ENCODE data around the gene CBL.
"Not testable (repeated sequence)": the region's sequence is repeated elsewhere in the genome, so short reads cannot be mapped to it uniquely, and the experiment has no call there.

Gene CBL

GRCh38 chr11:119209186-119209585 lies 3.0 kb downstream of the CBL start:
- Mint-ChIP-seq H3K9me3 (no peaks in the 10 kb centered on the region), H3K27me3 (no peaks in the 10 kb centered on the region), H3K27ac (no peak overlapping the region), H3K4me3 (no peak overlapping the region), H3K36me3 (peaks cover 2 to 4% of the 10 kb centered on the region in 2 donors), H3K4me1 (peaks cover 16 to 24% of the 10 kb centered on the region in 2 donors)
- DNase-seq (no peak), ATAC-seq (replicated peaks) (no peak)

GRCh38 chr11:119210050-119210449 lies 3.9 kb downstream of the CBL start:
- Mint-ChIP-seq H3K27ac (no peak overlapping the region), H3K4me3 (no peak overlapping the region), H3K27me3 (no peaks in the 10 kb centered on the region), H3K9me3 (no peaks in the 10 kb centered on the region), H3K36me3 (peaks cover 2 to 4% of the 10 kb centered on the region in 2 donors), H3K4me1 (peaks cover 14 to 23% of the 10 kb centered on the region in 2 donors)
- DNase-seq: no peak
- ATAC-seq (replicated peaks): no peak

- Mint-ChIP-seq H3K4me3 (no peak overlapping the region), H3K27ac (no peak overlapping the region), H3K27me3 (no peaks in the 10 kb centered on the region), H3K9me3 (no peaks in the 10 kb centered on the region), H3K36me3 (peaks cover 0 to 8% of the 10 kb centered on the region in 2 donors), H3K4me1 (peaks cover 6 to 32% of the 10 kb centered on the region in 2 donors)
- ATAC-seq (replicated peaks) (peak; percentile 31 to 74), DNase-seq (no peak)
Observed at GRCh38 chr11:119218141-119218878, 12.2 kb downstream of the CBL start.

- Mint-ChIP-seq H3K9me3 (no peaks in the 10 kb centered on the region), H3K36me3 (peaks cover 5 to 6% of the 10 kb centered on the region in 2 donors), H3K27ac (no peak overlapping the region), H3K4me1 (peaks cover 18 to 40% of the 10 kb centered on the region in 2 donors), H3K27me3 (no peaks in the 10 kb centered on the region), H3K4me3 (no peak overlapping the region)
- DNase-seq (no peak), ATAC-seq (replicated peaks) (no peak)
Observed at GRCh38 chr11:119222308-119222707, 16.2 kb downstream of the CBL start.

GRCh38 chr11:119222891-119223290 lies 16.8 kb downstream of the CBL start:
- Mint-ChIP-seq H3K4me3 (no peak overlapping the region), H3K27ac (no peak overlapping the region), H3K27me3 (no peaks in the 10 kb centered on the region), H3K36me3 (peaks cover 5 to 6% of the 10 kb centered on the region in 2 donors), H3K9me3 (no peaks in the 10 kb centered on the region), H3K4me1 (peaks cover 20 to 40% of the 10 kb centered on the region in 2 donors)
- no peak for DNase-seq
- no peak for ATAC-seq (replicated peaks)

GRCh38 chr11:119223856-119224255 lies 17.7 kb downstream of the CBL start:
- no peak overlapping the region for H3K4me3 Mint-ChIP-seq
- DNase-seq (no peak), ATAC-seq (replicated peaks) (no peak)
- H3K27me3 Mint-ChIP-seq: no peaks in the 10 kb centered on the region
- H3K27ac Mint-ChIP-seq: no peak overlapping the region
- H3K36me3 Mint-ChIP-seq: peaks cover 8% of the 10 kb centered on the region in 2 donors
- H3K4me1 Mint-ChIP-seq: peaks cover 17 to 43% of the 10 kb centered on the region in 2 donors
- no peaks in the 10 kb centered on the region for H3K9me3 Mint-ChIP-seq

GRCh38 chr11:119228535-119229287 lies 22.6 kb downstream of the CBL start:
- DNase-seq; H3K27ac Mint-ChIP-seq; ATAC-seq (replicated peaks); H3K9me3 Mint-ChIP-seq; H3K27me3 Mint-ChIP-seq; H3K4me3 Mint-ChIP-seq: not testable (repeated sequence)
- Mint-ChIP-seq H3K4me1 (peaks cover 15 to 31% of the 10 kb centered on the region in 2 donors), H3K36me3 (peaks cover 11 to 18% of the 10 kb centered on the region in 2 donors)

GRCh38 chr11:119229288-119229672 lies 23.1 kb downstream of the CBL start:
- Mint-ChIP-seq H3K27me3 (no peaks in the 10 kb centered on the region), H3K4me1 (peaks cover 9 to 25% of the 10 kb centered on the region in 2 donors), H3K9me3 (no peaks in the 10 kb centered on the region), H3K27ac (no peak overlapping the region), H3K4me3 (no peak overlapping the region), H3K36me3 (peaks cover 15 to 21% of the 10 kb centered on the region in 2 donors)
- no peak for DNase-seq
- ATAC-seq (replicated peaks): no peak

GRCh38 chr11:119229741-119230140 lies 23.6 kb downstream of the CBL start:
- Mint-ChIP-seq H3K4me1 (peaks cover 7 to 26% of the 10 kb centered on the region in 2 donors), H3K4me3 (no peak overlapping the region), H3K27ac (no peak overlapping the region), H3K9me3 (no peaks in the 10 kb centered on the region), H3K36me3 (peaks cover 14 to 21% of the 10 kb centered on the region in 2 donors), H3K27me3 (no peaks in the 10 kb centered on the region)
- ATAC-seq (replicated peaks) (no peak), DNase-seq (no peak)

- Mint-ChIP-seq H3K36me3 (peaks cover 19 to 47% of the 10 kb centered on the region in 2 donors), H3K27me3 (no peaks in the 10 kb centered on the region), H3K9me3 (no peaks in the 10 kb centered on the region), H3K4me3 (no peak overlapping the region), H3K27ac (peak overlapping the region; percentile 37), H3K4me1 (peaks cover 17 to 51% of the 10 kb centered on the region in 2 donors)
- DNase-seq (no peak), ATAC-seq (replicated peaks) (peak; percentile 73 to 77)
Observed at GRCh38 chr11:119236490-119236889, 30.4 kb downstream of the CBL start.

GRCh38 chr11:119236891-119237290 lies 30.8 kb downstream of the CBL start:
- no peak for DNase-seq
- Mint-ChIP-seq H3K9me3 (no peaks in the 10 kb centered on the region), H3K4me1 (peaks cover 18 to 51% of the 10 kb centered on the region in 2 donors), H3K4me3 (no peak overlapping the region), H3K27me3 (no peaks in the 10 kb centered on the region), H3K36me3 (peaks cover 23 to 51% of the 10 kb centered on the region in 2 donors), H3K27ac (no peak overlapping the region)
- peak in 1 of 2 donors; percentile 61 for ATAC-seq (replicated peaks)

- peak overlapping the region; percentile 2 to 13 for H3K4me3 Mint-ChIP-seq
- no peak overlapping the region for H3K27ac Mint-ChIP-seq
- ATAC-seq (replicated peaks): peak in 1 of 2 donors; percentile 41
- no peaks in the 10 kb centered on the region for H3K9me3 Mint-ChIP-seq
- H3K36me3 Mint-ChIP-seq: peaks cover 23 to 50% of the 10 kb centered on the region in 2 donors
- DNase-seq: no peak
- peaks cover 19 to 51% of the 10 kb centered on the region in 2 donors for H3K4me1 Mint-ChIP-seq
- H3K27me3 Mint-ChIP-seq: no peaks in the 10 kb centered on the region
Observed at GRCh38 chr11:119237515-119237914, 31.4 kb downstream of the CBL start.

GRCh38 chr11:119248750-119249670 lies 42.9 kb downstream of the CBL start:
- no peak overlapping the region for H3K27ac Mint-ChIP-seq
- peaks cover 9 to 24% of the 10 kb centered on the region in 2 donors for H3K4me1 Mint-ChIP-seq
- H3K9me3 Mint-ChIP-seq: no peaks in the 10 kb centered on the region
- H3K36me3 Mint-ChIP-seq: peaks cover 16 to 25% of the 10 kb centered on the region in 2 donors
- no peak for DNase-seq
- H3K27me3 Mint-ChIP-seq: no peaks in the 10 kb centered on the region
- ATAC-seq (replicated peaks): peak; percentile 42 to 60
- H3K4me3 Mint-ChIP-seq: no peak overlapping the region

GRCh38 chr11:119249671-119250010 lies 43.5 kb downstream of the CBL start:
- Mint-ChIP-seq H3K27me3 (no peaks in the 10 kb centered on the region), H3K4me3 (no peak overlapping the region), H3K4me1 (peaks cover 9 to 24% of the 10 kb centered on the region in 2 donors), H3K27ac (no peak overlapping the region), H3K36me3 (peaks cover 14 to 26% of the 10 kb centered on the region in 2 donors), H3K9me3 (no peaks in the 10 kb centered on the region)
- DNase-seq (no peak), ATAC-seq (replicated peaks) (no peak)

All from stimulated activated naive B cell treated with anti-CD40 and anti-IgM and Interleukin-4, amounts not matched to agents 10 μg/mL and 1 μg/mL and 100 μg/mL, for 72 hours (primary cell).